ENCODE data around the gene GUCY1A2.

Gene GUCY1A2

GRCh38 chr11:106681435-106681834, 336.8 kb downstream of the GUCY1A2 start:
- no peak for DNase-seq
- intact Hi-C loops (cut with DNase I): no loop called here

- intact Hi-C loops (cut with DNase I): no loop called here
- DNase-seq: peak in 2 of 10 donors; percentile 9 to 36
Observed at GRCh38 chr11:106679581-106679980, 338.7 kb downstream of the GUCY1A2 start.

- intact Hi-C loops (cut with DNase I): no loop called here
- no peak for DNase-seq
Observed at GRCh38 chr11:106679181-106679580, 339.1 kb downstream of the GUCY1A2 start.

GRCh38 chr11:106670069-106670468, 348.2 kb downstream of the GUCY1A2 start:
- DNase-seq: no peak
- intact Hi-C loops (cut with DNase I): no loop called here

GRCh38 chr11:106668147-106668546, 350.1 kb downstream of the GUCY1A2 start:
- intact Hi-C loops (cut with DNase I): no loop called here
- no peak for DNase-seq

GRCh38 chr11:106656646-106657045, 361.6 kb downstream of the GUCY1A2 start:
- intact Hi-C loops (cut with DNase I): no loop called here
- DNase-seq: no peak

GRCh38 chr11:106644824-106645223, 373.5 kb downstream of the GUCY1A2 start:
- DNase-seq: no peak
- intact Hi-C loops (cut with DNase I): no loop called here

GRCh38 chr11:106642331-106642730, 375.9 kb downstream of the GUCY1A2 start:
- intact Hi-C loops (cut with DNase I): no loop called here
- no peak for DNase-seq

- intact Hi-C loops (cut with DNase I): no loop called here
- DNase-seq: no peak
Observed at GRCh38 chr11:106632283-106632682, 386.0 kb downstream of the GUCY1A2 start.

- intact Hi-C loops (cut with DNase I): no loop called here
- DNase-seq: no peak
Observed at GRCh38 chr11:106627694-106628093, 390.6 kb downstream of the GUCY1A2 start.

- intact Hi-C loops (cut with DNase I): no loop called here
- no peak for DNase-seq
Observed at GRCh38 chr11:106625566-106625965, 392.7 kb downstream of the GUCY1A2 start.

GRCh38 chr11:106624377-106624776, 393.9 kb downstream of the GUCY1A2 start:
- intact Hi-C loops (cut with DNase I): no loop called here
- DNase-seq: no peak

Measured in posterior cingulate gyrus (tissue), 11 donors.